ENCODE data around the gene IL11RA. TPM values are rescaled to one million over a fixed set of nuclear protein-coding genes. Genes with fewer than 3 reads are reported as not detected.

IL11RA gene
- 25.7 TPM for total RNA-seq
- long read RNA-seq, transcript IL11RA-202 (13 exons, 1,700 nt): major isoform, 13 of 36 reads
- long read RNA-seq, partial matches to known transcripts: 9 of 36 reads
- long read RNA-seq, other reads (novel, unspliced or antisense): 12 of 36 reads

DNA sequence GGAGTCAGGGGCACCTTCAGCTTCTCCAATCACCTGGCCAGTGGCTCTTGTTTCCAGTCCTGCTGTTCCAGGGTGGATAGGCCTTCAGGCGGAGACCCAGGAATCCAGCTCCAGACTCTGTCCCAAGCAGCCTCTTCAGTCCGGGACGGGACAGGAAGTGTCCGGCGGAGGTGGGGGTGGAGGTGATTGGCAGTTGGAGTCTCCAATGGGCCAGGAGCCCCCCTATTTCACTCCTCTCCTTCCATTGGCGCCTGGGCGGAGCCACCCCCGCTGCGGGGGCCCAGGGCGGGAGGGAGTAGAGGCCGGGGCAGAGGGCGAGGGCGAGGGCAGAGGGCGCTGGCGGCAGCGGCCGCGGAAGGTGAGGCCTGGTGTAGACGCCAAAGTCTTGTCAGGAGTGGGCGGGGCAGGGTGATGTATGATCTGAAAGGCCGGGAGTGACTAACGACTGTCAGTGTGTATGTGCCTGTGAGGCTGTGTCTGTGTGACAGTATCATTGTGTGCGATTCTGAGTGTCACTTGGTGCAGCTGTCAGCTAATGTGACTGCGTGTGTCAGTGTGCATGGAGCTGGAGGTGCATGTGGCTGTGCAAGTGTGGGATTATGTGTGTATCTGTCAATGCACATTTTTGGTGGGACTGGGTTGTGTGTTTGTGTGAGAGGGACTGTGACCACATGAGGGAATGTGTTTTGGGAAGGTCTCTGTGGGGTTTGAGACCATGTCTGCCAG, at the start of gene IL11RA:
IL11RA (plus strand) TSS at position 310 of the 726 bp plus-strand sequence. CDS start 3,033 bp downstream, outside the sequence.
- peak; percentile 92 to 95 for ATAC-seq
- Histone ChIP-seq H3K4me1 (peaks cover 57% of the 10 kb centered on the region), H3K4me3 (peak within 1 kb of the TSS; percentile 54), H3K27ac (peak within 1 kb of the TSS; percentile 72), H3K36me3 (peaks cover 29% of the 10 kb centered on the region), H3K9me3 (no peaks in the 10 kb centered on the region), H3K27me3 (ENCODE audit: low read depth) (no peaks in the 10 kb centered on the region)
- intact Hi-C loops (cut with DNase I): no loop called here
- TF ChIP-seq CTCF (IDR thresholded peaks at IDR 0.05): peak; percentile 12
- DNase-seq: peak; percentile 92

DNA sequence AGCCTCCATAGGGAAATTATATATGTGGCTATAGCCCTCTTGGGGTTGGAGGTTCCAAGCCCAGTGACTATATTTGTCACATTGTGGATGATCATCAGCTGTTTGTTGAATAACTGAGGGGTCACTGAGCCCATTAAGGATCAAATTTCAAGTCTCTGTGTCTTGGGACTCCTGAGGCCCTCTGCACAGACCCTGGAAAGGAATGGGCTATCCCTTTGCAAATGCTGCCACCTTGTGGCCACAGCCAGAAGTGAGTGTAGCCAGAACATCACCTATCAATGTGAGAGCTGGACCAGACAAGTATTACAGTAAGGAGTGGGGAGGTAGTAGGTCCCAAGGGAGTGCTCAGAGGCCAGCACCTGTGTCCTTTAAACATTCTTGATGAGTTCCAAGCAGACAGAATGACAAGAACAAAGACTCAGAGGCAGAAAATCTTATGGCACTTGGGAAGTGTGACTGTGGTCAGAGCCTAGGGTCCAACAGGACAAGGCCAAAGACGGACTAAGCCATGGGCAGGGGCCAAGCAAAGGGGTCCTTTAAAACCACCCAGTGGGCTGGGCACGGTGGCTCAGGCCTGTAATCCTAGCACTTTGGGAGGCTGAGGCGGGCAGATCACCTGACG, 48.3 kb upstream of the IL11RA start:
- peak; percentile 94 for TF ChIP-seq CTCF (IDR thresholded peaks at IDR 0.05)
- Histone ChIP-seq H3K9me3 (no peaks in the 10 kb centered on the region), H3K36me3 (no peaks in the 10 kb centered on the region), H3K27me3 (ENCODE audit: low read depth) (no peaks in the 10 kb centered on the region), H3K4me1 (no peaks in the 10 kb centered on the region), H3K27ac (no peak overlapping the region), H3K4me3 (no peak overlapping the region)
- DNase-seq: peak; percentile 81
- peak; percentile 89 to 92 for ATAC-seq
- intact Hi-C loops (cut with DNase I): loop anchor here (10.0 kb wide), 1 partner anchor 59 kb away; no protein-coding TSS in a partner anchor

GRCh38 chr9:34606190-34606589, 45.8 kb upstream of the IL11RA start:
- no peak for ATAC-seq
- H3K27ac ChIP-seq: no peak overlapping the region
- peaks cover 7% of the 10 kb centered on the region for H3K4me1 ChIP-seq
- H3K4me3 ChIP-seq: no peak overlapping the region
- no peaks in the 10 kb centered on the region for H3K9me3 ChIP-seq
- no peak for DNase-seq
- no peaks in the 10 kb centered on the region for H3K36me3 ChIP-seq
- TF ChIP-seq CTCF (IDR thresholded peaks at IDR 0.05): no peak
- intact Hi-C loops (cut with DNase I): loop anchor here (10.0 kb wide), 1 partner anchor 61 kb away; no protein-coding TSS in a partner anchor
- H3K27me3 ChIP-seq (ENCODE audit: low read depth): no peaks in the 10 kb centered on the region

DNA sequence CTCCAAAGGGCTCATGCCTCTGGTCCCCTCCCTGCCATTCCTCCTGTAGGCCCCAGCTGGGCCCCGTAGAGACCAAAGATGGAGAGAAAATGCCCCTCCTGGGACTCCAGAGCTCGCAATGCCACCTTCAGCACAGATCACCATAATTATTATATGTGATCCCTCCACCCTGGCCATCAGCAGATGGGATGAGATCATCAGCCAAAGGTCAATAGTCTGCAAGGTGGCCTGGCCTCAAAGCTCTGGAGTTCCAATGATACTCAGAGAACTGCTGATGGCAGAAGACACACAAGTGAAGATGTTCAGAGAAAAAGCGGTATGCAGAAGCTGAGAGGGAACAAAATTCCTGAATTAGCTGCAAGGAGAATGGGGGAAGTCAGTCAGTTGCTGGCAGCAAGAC, 45.1 kb upstream of the IL11RA start:
- ATAC-seq: no peak
- intact Hi-C loops (cut with DNase I): loop anchor here (10.0 kb wide), 1 partner anchor 62 kb away; no protein-coding TSS in a partner anchor
- H3K4me3 ChIP-seq: no peak overlapping the region

More for the DNA sequence above, 45.1 kb upstream of the IL11RA start:
- DNase-seq: no peak
- H3K9me3 ChIP-seq: no peaks in the 10 kb centered on the region
- no peak for TF ChIP-seq CTCF (IDR thresholded peaks at IDR 0.05)
- no peaks in the 10 kb centered on the region for H3K27me3 ChIP-seq (ENCODE audit: low read depth)
- H3K4me1 ChIP-seq: peaks cover 10% of the 10 kb centered on the region
- no peaks in the 10 kb centered on the region for H3K36me3 ChIP-seq
- H3K27ac ChIP-seq: no peak overlapping the region

All from lower lobe of right lung (tissue), 2 donors.